ENCODE results near the gene IQCN.

DNA sequence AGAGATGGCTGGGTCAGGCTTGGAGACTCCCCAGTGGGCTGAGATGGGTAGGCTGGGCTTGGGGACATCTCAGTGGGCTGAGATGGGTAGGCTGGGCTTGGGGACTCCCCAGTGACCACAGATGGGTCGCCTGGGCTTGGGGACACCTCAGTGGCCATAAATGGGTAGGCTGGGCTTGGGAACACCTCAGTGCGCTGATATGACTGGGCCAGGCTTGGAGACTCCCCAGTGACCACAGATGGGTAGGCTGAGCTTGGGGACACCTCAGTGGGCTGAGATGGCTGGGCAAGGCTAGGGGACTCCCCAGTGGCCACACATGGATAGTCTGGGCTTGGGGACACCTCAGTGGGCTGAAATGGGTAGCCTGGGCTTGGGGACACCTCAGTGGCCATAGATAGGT is 12.8 kb downstream of the IQCN start:
- TF ChIP-seq POLR2A (IDR thresholded peaks at IDR 0.05), result no peak
- no peak for TF ChIP-seq CTCF (IDR thresholded peaks at IDR 0.05)

All from uterus (tissue), 2 donors.